GM18873 (cell line): ENCODE results near the gene PHEX.

Experiments used
- ATAC-seq: cut with Tn5 transposase; IDR thresholded peaks from one replicate; pipeline ENCODE4 v1.9.1; 2021; ENCODE audit warnings: mild to moderate bottlenecking, moderate library complexity, moderate number of reproducible peaks; ENCODE audit not compliant: unreplicated experiment, low FRiP score

The PHEX gene

GRCh38 chrX:22097012-22097694 lies 65.0 kb downstream of the PHEX start:
- ATAC-seq = no peak

GRCh38 chrX:22105231-22105630 lies 73.1 kb downstream of the PHEX start:
- no peak for ATAC-seq

DNA sequence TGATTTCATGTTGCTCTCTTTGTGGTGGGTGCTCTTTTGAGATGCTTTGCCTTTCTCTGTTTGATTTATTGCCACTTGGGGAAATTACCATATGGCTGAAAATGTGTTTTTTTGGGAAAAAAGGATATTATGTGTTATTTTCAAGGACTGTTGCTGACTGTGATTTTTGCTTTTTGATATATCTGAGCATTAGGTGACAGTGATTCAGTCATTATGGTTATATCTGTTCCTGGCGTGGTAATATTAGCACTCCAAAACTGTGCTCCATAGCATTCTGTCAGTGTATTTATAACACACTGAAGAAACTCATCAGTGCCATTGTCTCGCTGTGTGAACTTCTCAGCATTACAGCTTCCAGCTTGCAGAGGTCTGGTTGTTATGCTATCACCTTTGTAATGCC lies 73.8 kb downstream of the PHEX start:
- ATAC-seq = no peak

DNA sequence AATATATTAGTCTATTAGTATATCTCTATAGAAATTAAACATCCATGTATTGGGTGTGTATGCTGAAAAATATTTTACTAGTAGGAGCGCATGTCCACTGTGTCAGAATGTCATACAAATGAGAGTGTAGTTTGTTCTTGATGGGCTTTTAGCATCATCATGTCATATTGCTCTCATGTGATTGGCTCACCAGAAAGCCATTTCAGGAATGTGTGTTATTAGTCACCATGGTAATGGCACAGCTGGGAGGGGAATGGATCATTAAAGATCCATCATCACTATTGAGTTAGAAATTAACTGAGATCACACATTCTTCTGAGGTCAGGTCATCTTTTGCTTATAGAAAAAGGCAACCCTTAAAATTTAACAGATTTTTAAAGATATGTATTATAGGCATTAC lies 77.3 kb downstream of the PHEX start:
- no peak for ATAC-seq

GRCh38 chrX:22110729-22111494 lies 78.8 kb downstream of the PHEX start:
- ATAC-seq = no peak

- no peak for ATAC-seq
These were observed 84.8 kb downstream of the PHEX start for GRCh38 chrX:22116605-22117546.

DNA sequence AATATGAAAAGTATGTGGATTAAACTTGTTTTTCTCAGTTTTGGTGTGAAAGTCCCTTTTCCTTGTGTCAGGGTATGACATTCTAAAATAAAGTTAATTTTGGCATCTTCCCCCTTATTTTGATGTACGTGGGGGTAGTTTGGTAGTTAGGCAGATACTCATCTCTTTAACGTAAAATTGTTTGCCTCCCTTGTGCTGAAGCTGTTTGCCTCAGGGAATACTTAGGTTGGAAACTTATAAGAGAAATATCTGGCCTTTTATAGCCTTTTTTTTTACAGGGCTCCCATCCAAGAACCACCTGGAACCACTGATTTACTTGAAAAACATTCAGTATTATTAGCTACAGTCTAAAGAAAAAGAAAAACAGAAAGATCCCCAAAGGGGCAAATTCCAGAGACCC lies 85.5 kb downstream of the PHEX start:
- ATAC-seq = no peak

GRCh38 chrX:22118161-22118830 lies 86.2 kb downstream of the PHEX start:
- no peak for ATAC-seq

- no peak for ATAC-seq
These were observed 89.0 kb downstream of the PHEX start for GRCh38 chrX:22121161-22121560.

DNA sequence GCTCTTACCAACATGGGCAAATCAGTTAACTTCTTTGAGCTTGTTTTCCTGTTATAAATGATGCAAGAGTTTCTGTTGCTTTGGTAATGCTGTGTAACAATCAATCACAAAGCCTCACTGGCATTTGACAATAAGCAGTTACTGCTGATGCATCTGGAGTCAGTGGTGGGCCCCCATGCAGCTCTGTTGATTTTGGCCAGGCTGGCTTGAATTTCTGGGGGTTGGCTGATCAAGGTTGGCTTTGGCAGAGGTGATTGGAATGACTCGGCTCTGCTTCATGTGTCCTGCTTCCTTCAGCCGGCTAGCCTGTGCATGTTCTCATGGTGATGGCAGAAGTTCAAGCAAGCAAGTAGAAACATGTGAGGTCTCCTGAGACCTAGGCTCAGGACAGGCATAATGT lies 90.4 kb downstream of the PHEX start:
- ATAC-seq = no peak

DNA sequence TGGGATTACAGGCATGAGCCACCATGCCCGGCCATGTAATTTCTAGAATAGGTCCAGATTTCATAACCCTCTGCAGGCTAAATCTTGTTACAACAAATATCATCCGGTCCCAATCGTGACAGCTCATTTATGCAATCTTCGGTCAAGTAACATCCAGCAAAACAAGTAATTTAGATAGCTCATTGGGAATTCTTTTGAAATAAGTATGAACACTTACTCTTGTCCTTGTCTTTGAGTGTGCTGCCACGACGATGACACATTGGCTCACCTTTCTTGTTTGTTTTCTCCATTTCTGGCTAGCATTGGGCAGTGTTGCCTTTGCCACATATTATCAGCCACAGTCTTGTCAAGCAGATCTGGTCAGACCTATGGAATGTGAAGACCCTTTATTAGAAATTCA lies 92.0 kb downstream of the PHEX start:
- ATAC-seq = no peak

- ATAC-seq = no peak
These were observed 93.4 kb downstream of the PHEX start for GRCh38 chrX:22125481-22125880.

GRCh38 chrX:22126327-22126726 lies 94.2 kb downstream of the PHEX start:
- no peak for ATAC-seq

GRCh38 chrX:22128961-22129360 lies 96.8 kb downstream of the PHEX start:
- no peak for ATAC-seq

DNA sequence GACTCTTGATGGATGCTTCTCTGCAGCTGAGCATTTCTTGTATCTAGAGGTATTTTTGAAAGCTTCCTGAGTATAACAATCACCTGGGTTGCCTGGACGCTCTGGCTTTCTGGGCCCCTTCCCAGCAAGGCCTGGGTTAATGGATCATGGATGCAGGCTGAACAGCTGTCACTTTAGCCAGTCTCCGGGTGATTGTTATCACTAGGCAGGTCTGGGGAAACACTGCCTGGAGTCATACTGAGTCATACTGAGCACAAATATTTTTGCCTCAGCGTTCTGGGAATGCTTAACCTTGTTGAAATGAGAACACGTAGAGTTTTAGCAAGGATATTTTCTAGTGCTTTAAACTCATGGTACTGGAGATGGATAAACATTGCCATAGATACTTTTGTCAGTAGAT lies 102.6 kb downstream of the PHEX start:
- no peak for ATAC-seq

DNA sequence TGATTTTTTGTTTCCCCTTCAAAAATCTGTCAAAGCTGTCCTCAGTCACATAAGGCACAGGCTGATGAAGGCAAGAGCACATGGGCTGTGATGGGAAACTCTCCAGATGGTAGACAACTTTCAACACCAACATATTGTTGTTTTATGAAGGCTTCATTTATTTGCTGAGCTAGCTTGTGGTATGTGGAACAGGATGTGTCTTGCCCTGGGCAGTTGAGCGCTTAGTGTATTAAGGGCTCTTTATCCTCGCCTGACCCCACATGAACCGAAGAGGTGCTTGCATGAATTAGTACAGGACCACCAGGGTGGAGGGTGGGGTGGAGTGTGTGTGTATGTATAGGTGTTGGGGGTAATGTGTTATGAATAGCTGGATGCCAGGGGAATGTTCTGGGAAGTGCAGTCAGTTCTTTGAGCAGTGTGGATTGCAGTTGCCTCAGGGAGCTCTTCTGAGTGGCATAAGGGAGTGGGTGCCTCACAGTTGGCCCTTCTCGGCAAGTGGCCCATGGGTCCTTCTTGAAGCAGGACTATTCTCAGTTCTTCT lies 103.1 kb downstream of the PHEX start:
- ATAC-seq = no peak

DNA sequence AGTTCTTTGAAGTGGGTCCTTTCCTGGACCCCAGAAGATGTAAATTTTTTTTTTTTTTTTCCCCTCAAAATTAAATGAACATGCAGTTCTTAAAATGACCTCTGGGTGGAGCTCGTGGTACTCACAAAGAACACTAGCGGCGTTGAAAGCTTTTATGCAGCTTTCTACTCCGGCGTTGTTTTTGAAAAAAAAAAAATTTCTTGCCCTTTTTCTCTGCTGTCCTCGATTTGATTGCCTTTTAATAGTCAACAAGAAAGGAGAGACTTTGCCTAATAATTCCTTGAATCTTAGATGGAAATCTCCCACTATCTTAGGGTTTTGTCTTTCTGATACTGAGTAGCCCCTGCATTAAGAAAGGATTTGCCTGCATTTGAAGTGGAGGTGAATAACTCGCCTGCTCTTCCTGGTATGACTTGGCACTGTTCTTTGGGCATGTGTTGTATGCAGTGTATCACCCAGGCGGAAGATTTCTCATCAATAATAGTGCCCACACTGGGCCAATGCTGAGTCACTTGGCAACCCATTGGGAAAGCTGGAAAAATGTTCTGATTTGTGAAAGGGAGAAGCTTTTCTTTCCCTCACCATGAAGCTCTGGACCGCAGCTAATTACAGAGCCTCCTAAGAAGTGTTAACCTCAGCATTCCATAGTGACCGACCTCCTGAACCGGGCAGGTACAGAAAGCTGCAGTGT lies 104.0 kb downstream of the PHEX start:
- ATAC-seq = no peak

DNA sequence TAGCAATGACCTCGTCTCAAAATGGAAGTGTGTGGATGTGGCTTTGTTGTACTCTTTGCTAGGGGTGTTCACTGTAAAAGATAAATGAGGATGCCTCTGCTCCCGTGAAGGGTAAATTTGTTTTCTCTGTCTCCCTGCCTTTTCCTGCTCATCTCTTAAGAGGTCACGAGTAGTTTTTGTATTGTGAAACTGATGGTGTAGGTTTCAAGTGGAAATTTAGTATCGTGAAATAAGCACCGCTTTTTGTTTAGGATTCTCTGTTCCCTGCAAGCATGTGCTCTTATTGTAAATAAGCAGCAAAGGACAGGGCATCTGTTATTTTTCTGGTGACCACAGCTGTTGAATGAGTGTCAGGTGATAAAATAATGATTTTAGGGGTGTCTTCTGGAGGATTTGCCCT lies 104.6 kb downstream of the PHEX start:
- no peak for ATAC-seq

- no peak for ATAC-seq
These were observed 107.7 kb downstream of the PHEX start for GRCh38 chrX:22139822-22140221.
